Measurements from ENCODE around the gene VAC14.

DNA sequence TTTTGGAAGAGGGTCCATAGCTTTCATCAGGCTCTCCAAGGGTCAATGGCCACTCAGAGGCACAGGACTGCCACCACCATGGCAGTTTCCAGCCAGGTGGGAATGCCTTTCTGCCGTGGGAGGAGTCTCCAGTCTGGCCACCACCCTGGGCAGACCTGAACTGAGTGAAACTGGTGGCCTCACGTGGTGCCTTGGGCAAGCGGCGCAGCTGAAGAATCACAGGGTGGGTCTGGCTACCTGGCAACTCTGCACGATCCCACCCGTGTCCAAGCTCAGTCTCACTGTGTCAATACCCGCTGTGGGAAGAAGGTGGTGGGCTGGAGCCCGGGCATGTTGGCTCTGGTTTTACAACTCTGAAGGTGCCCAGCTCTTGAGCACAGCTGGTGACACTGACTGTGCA, 31.8 kb downstream of the VAC14 start:
- TF ChIP-seq CTCF (IDR thresholded peaks at IDR 0.05) = no peak
- no peak for TF ChIP-seq ZFX (IDR thresholded peaks at IDR 0.05; ENCODE audit: borderline replicate concordance)
